Keratinocyte (primary cell): ENCODE data around the gene BNC2. TPM values are rescaled to one million over a fixed set of nuclear protein-coding genes. Genes with fewer than 3 reads are reported as not detected.

ENCODE experiments used
- DNase-seq: peaks from one replicate; pipeline ENCODE4 v3.0.0-alpha.2; 2011; ENCODE audit warnings: low read depth, missing footprints, low spot score
- FAIRE-seq: peaks from 2 replicates; lab custom pipeline; 2011; peaks lifted over from hg19 to GRCh38; lab: Jason Lieb, UNC
- H2AFZ ChIP-seq: 2 replicates; pipeline ENCODE4 v1.6.0; 2012; ENCODE audit warnings: low read length, control low read depth, inconsistent platforms; ENCODE audit not compliant: control insufficient read depth
- H3K27ac ChIP-seq: 2 replicates; pipeline ENCODE4 v1.5.1; 2011; ENCODE audit warnings: low read length; ENCODE audit not compliant: control insufficient read depth, insufficient read depth
- H3K27me3 ChIP-seq: 3 replicates; pipeline ENCODE4 v1.6.0; 2011; ENCODE audit warnings: low read length; ENCODE audit not compliant: control insufficient read depth, insufficient read depth; ENCODE audit errors: extremely low read depth
- H3K36me3 ChIP-seq, 2 experiments: 2 replicates in 1 of 2; 3 replicates in 1 of 2; pipeline ENCODE4 v1.5.1; 2011; ENCODE audit warnings: low read length in 2 of 2, mild to moderate bottlenecking in 1 of 2; ENCODE audit not compliant: control insufficient read depth in 2 of 2, insufficient read depth in 2 of 2; ENCODE audit errors: extremely low read depth in 1 of 2
- H3K4me1 ChIP-seq: 3 replicates; pipeline ENCODE4 v1.5.1; 2011; ENCODE audit warnings: low read length; ENCODE audit not compliant: control insufficient read depth, insufficient read depth; ENCODE audit errors: extremely low read depth
- H3K4me2 ChIP-seq: 3 replicates; pipeline ENCODE4 v1.6.0; 2011; ENCODE audit warnings: low read depth, low read length; ENCODE audit not compliant: control insufficient read depth, insufficient read depth; ENCODE audit errors: extremely low read depth
- H3K4me3 ChIP-seq, 3 experiments: fragments of 200-600 bp in 1 of 3; sonication (generic) in 1 of 3; 2 replicates in 2 of 3; 3 replicates in 1 of 3; pipeline ENCODE4 v1.5.1; 2011 to 2016; ENCODE audit warnings: low read length in 3 of 3, mild to moderate bottlenecking in 3 of 3, control low read depth in 2 of 3, inconsistent platforms in 1 of 3, low read depth in 1 of 3, mixed read lengths in 1 of 3, mixed run types in 1 of 3, moderate library complexity in 1 of 3; ENCODE audit not compliant: control insufficient read depth in 2 of 3, insufficient read depth in 2 of 3; ENCODE audit errors: extremely low read depth in 1 of 3
- H3K79me2 ChIP-seq: 2 replicates; pipeline ENCODE4 v1.6.0; 2012; ENCODE audit warnings: low read length; ENCODE audit not compliant: control insufficient read depth, insufficient read depth
- H3K9ac ChIP-seq: 3 replicates; pipeline ENCODE4 v1.6.0; 2011; ENCODE audit warnings: low read length; ENCODE audit not compliant: control insufficient read depth, insufficient read depth; ENCODE audit errors: extremely low read depth
- H3K9me1 ChIP-seq: 3 replicates; pipeline ENCODE4 v1.6.0; 2011; ENCODE audit warnings: low read length; ENCODE audit not compliant: control insufficient read depth, insufficient read depth; ENCODE audit errors: extremely low read depth
- H3K9me3 ChIP-seq: 2 replicates; pipeline ENCODE4 v1.5.1; 2012; ENCODE audit warnings: low read depth, low read length; ENCODE audit not compliant: control insufficient read depth
- H4K20me1 ChIP-seq: 3 replicates; pipeline ENCODE4 v1.6.0; 2011; ENCODE audit warnings: low read length; ENCODE audit not compliant: control insufficient read depth, insufficient read depth; ENCODE audit errors: extremely low read depth
- CTCF ChIP-seq, 3 experiments: IDR thresholded peaks in 1 of 3; conservative IDR thresholded peaks in 1 of 3; optimal IDR thresholded peaks in 1 of 3; 2 replicates in 2 of 3; 3 replicates in 1 of 3; pipeline versions ENCODE3 to v1.5.1; 2011; ENCODE audit warnings: low read length in 3 of 3, mild to moderate bottlenecking in 3 of 3, moderate library complexity in 2 of 3, control low read depth in 1 of 3, inconsistent platforms in 1 of 3; ENCODE audit not compliant: insufficient read depth in 2 of 3; ENCODE audit errors: extremely low read depth in 1 of 3
- EZH2 ChIP-seq: IDR thresholded peaks from one replicate; pipeline ENCODE4 v1.6.1; 2012; ENCODE audit warnings: inconsistent platforms, mild to moderate bottlenecking, low read length, moderate library complexity
- dilution Hi-C: fragments of 300-500 bp; cut with MboI; formaldehyde crosslinking; loops from one replicate; pipeline ENCODE4 v1.7.0; 2020; ENCODE audit warnings: low sequenced_read_pairs; ENCODE audit not compliant: extremely low pct_ligation_motif_present
- polyA plus RNA-seq, 5 experiments: library from polyadenylated mRNA; depleted of rRNA in 3 of 5; stranded (reverse) in 3 of 5; stranded (forward) in 1 of 5; unstranded in 1 of 5; fragments of >200 nt; gene quantifications; 1 replicate in 1 of 5; 2 replicates in 3 of 5; 3 replicates in 1 of 5; pipeline versions ENCODE4 v1.2.1 to v1.2.3, GENCODE V29; 2011 to 2012; ENCODE audit warnings: missing spikeins in 2 of 5, low read depth in 1 of 5, low replicate concordance in 1 of 5

The BNC2 gene
- polyA plus RNA-seq, 1 donor (not counting 4 experiments of a cell fraction or from before 2014, with no cell fraction given): 1.1 TPM

- H3K9me1 ChIP-seq: no peaks in the 10 kb centered on the region
- H3K4me1 ChIP-seq: no peaks in the 10 kb centered on the region
- no peak overlapping the region for H3K4me2 ChIP-seq
- no peaks in the 10 kb centered on the region for H3K9me3 ChIP-seq
- dilution Hi-C loops: no loop called here
- TF ChIP-seq CTCF (optimal IDR thresholded peaks at IDR 0.05 in 1 of 3, IDR thresholded peaks at IDR 0.05 in 1 of 3, conservative IDR thresholded peaks at IDR 0.05 in 1 of 3; ENCODE audit: extremely low read depth in 1 of 3, insufficient read depth in 2 of 3, low read length in 3 of 3) (no peak), EZH2 (no peak)
- DNase-seq (no peak), FAIRE-seq (no peak)
- no peak overlapping the region for H2AFZ ChIP-seq
- no peaks in the 10 kb centered on the region for H3K36me3 ChIP-seq
- H3K27ac ChIP-seq: no peak overlapping the region
- H3K79me2 ChIP-seq: no peaks in the 10 kb centered on the region
- H3K4me3 ChIP-seq: no peak overlapping the region
- no peak overlapping the region for H3K9ac ChIP-seq
- H4K20me1 ChIP-seq: no peaks in the 10 kb centered on the region
- no peaks in the 10 kb centered on the region for H3K27me3 ChIP-seq
These were observed 29.1 kb upstream of the BNC2 start for GRCh38 chr9:16899606-16900005.

GRCh38 chr9:16898464-16898863 is 28.0 kb upstream of the BNC2 start:
- no peak overlapping the region for H2AFZ ChIP-seq
- FAIRE-seq: no peak
- TF ChIP-seq CTCF (optimal IDR thresholded peaks at IDR 0.05 in 1 of 3, IDR thresholded peaks at IDR 0.05 in 1 of 3, conservative IDR thresholded peaks at IDR 0.05 in 1 of 3; ENCODE audit: extremely low read depth in 1 of 3, insufficient read depth in 2 of 3, low read length in 3 of 3): no peak
- no peak for TF ChIP-seq EZH2

More at GRCh38 chr9:16898464-16898863, 28.0 kb upstream of the BNC2 start:
- H4K20me1 ChIP-seq: no peaks in the 10 kb centered on the region
- H3K9ac ChIP-seq: no peak overlapping the region
- H3K79me2 ChIP-seq: no peaks in the 10 kb centered on the region
- DNase-seq: no peak
- H3K9me3 ChIP-seq: no peaks in the 10 kb centered on the region
- no peaks in the 10 kb centered on the region for H3K27me3 ChIP-seq
- no peak overlapping the region for H3K4me3 ChIP-seq
- no peak overlapping the region for H3K27ac ChIP-seq
- no peaks in the 10 kb centered on the region for H3K36me3 ChIP-seq
- dilution Hi-C loops: no loop called here
- H3K4me2 ChIP-seq: no peak overlapping the region
- H3K4me1 ChIP-seq: no peaks in the 10 kb centered on the region
- H3K9me1 ChIP-seq: no peaks in the 10 kb centered on the region
